DMS153 treated with DMSO at 0.1 percent for 48 hours (cell line): Measurements from ENCODE around the gene SMG5.

Experiments used
- DNase-seq: peaks from one replicate; lab custom pipeline; 2025; ENCODE audit not compliant: unreplicated experiment; lab: John Stamatoyannopoulos, UW

Gene SMG5

DNA sequence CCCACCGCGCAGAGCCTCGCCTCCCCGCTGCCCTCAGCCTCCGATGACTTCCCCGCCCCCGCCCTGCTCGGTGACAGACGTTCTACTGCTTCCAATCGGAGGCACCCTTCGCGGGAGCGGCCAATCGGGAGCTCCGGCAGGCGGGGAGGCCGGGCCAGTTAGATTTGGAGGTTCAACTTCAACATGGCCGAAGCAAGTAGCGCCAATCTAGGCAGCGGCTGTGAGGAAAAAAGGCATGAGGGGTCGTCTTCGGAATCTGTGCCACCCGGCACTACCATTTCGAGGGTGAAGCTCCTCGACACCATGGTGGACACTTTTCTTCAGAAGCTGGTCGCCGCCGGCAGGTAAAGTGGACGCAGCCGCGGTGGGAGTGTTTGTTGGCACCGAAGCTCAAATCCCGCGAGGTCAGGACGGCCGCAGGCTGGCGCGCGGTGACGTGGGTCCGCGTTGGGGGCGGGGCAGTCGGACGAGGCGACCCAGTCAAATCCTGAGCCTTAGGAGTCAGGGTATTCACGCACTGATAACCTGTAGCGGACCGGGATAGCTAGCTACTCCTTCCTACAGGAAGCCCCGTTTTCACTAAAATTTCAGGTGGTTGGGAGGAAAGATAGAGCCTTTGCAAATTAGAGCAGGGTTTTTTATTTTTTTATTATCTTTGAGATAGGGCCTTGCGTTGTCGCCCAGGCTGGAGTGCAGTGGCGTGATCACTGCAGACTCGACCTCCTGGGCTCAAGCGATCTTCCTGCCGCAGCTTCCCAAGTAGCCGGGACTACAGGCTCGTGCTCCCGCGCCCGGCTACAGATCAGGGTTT lies 69.6 kb downstream of the SMG5 start, which contains the start of gene PMF1:
Gene PMF1, plus strand, starts transcription at position 175 of the 811 bp plus-strand sequence. Its CDS starts 9 bp downstream, at position 184.
- DNase-seq: peak; percentile 99

GRCh38 chr1:156212130-156212529 lies 70.5 kb downstream of the SMG5 start:
- no peak for DNase-seq

GRCh38 chr1:156211243-156211642 lies 71.4 kb downstream of the SMG5 start:
- no peak for DNase-seq

DNA sequence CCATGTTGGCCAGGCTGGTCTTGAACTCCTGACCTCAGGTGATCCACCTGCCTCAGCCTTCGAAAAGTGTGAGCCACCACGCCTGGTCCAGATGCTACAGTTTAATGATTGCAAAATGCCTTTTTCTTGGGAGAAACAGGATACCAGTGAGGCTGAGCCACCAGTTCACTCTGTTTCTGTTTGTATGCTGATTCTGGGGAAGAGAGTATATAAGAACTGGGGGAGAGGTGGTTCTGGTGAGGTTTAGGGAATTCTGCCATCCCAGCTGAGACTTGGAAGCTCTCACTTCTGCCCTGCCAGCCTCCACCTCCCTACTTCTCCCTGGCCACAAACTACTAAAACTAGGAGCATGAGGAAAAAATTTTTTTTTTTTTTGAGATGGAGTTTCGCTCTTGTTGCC lies 77.9 kb downstream of the SMG5 start:
- no peak for DNase-seq

- no peak for DNase-seq
Measured at GRCh38 chr1:156203331-156203730, 79.3 kb downstream of the SMG5 start.

GRCh38 chr1:156200044-156200443 lies 82.6 kb downstream of the SMG5 start:
- DNase-seq: no peak
